ENCODE results near the gene FOCAD.

Gene FOCAD

GRCh38 chr9:21043841-21044240 is 359.8 kb downstream of the FOCAD start:
- no peak for TF ChIP-seq CTCF (IDR thresholded peaks at IDR 0.05; ENCODE audit: low read depth, low read length, missing control alignments)
- no peak overlapping the region for H3K4me3 ChIP-seq (ENCODE audit: low read depth, low read length)
- in situ Hi-C loops (cut with HindIII; ENCODE audit: low sequenced_read_pairs): no loop called here
- no peak for DNase-seq (ENCODE audit: low read depth)
